Hippocampal formation (tissue), 2 donors: ENCODE measurements around the gene DENND1B.
"Not testable (repeated sequence)": the region's sequence is repeated elsewhere in the genome, so short reads cannot be mapped to it uniquely, and the experiment has no call there.

Experiments used
- DNase-seq, 2 donors: peaks; one replicate each; lab custom pipeline; 2025; lab: John Stamatoyannopoulos, UW

Gene DENND1B

DNA sequence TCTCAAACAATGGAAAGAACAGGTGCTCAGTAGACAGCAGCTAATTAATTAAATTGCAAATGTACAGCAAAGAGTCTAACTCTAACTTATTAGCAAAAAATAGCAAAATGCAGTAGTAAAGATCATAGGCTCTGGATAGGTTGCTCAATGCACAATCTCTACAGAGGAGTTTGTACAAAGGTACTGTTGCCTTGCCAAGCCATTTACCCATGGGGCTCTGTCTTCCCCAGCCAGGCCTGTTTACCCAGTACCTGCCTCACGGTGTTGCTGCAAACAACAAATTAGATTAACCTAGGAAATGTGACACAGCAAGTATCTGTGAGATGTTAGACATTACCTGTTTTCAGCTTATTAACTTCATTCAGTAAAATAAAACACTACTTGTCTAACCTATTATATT, 222.0 kb downstream of the DENND1B start:
- no peak for DNase-seq

GRCh38 chr1:197546989-197547388, 228.3 kb downstream of the DENND1B start:
- no peak for DNase-seq

- DNase-seq = no peak
Measured at GRCh38 chr1:197544553-197544952, 230.7 kb downstream of the DENND1B start.

DNA sequence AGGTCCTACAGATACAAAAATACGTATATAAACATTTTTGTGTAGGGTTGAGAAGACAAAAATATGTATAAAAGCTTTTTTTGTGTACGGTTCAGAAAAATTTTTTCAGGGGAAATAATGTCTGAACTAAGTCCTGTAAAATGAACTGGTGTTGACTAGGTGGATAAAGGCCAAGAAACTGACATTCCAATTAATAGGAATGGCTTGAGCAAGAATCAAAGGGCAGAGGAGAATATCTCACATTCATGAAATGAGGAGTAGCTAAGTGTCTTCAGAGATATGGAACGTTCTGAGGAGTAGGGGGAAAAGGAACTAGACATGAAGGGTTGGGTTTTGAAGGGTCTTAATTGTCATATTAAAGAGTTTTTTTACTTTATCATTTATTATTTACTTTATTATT, 231.2 kb downstream of the DENND1B start:
- DNase-seq = no peak

- no peak for DNase-seq
Measured at GRCh38 chr1:197541411-197541810, 233.9 kb downstream of the DENND1B start.

DNA sequence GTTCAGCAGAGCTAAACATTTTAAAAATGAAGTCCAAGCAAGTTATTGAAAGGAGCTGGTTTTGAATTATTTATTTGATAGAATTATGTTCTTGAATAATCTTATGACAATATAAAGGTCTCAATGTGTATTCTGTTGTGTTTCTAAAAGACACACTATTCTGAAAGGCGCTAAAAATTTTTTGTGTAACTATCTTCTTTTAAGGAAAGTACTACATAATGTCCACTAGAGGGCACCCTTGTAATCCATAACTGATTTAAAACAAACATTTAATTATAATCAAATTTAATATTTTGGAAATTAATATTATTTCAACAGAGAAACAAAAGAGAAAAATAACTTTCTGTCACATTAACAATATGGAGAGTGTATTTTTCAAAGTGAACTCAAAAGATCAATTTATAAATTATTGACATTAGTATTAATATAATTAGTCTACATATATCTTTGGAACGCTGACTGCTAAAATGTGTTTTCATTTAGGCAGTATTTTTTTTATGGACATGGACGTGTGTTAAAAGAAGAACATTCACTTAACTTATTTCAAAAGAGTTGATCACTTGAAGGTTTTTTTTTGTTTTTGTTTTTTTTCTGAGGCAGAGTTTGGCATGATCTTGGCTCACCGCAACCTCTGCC, 248.4 kb downstream of the DENND1B start:
- peak in 1 of 2 donors; percentile 52 for DNase-seq

GRCh38 chr1:197521118-197521739, 254.1 kb downstream of the DENND1B start:
- no peak for DNase-seq

- DNase-seq = no peak
Measured at GRCh38 chr1:197519741-197520334, 255.4 kb downstream of the DENND1B start.

- DNase-seq = no peak
Measured at GRCh38 chr1:197515421-197515820, 259.9 kb downstream of the DENND1B start.

DNA sequence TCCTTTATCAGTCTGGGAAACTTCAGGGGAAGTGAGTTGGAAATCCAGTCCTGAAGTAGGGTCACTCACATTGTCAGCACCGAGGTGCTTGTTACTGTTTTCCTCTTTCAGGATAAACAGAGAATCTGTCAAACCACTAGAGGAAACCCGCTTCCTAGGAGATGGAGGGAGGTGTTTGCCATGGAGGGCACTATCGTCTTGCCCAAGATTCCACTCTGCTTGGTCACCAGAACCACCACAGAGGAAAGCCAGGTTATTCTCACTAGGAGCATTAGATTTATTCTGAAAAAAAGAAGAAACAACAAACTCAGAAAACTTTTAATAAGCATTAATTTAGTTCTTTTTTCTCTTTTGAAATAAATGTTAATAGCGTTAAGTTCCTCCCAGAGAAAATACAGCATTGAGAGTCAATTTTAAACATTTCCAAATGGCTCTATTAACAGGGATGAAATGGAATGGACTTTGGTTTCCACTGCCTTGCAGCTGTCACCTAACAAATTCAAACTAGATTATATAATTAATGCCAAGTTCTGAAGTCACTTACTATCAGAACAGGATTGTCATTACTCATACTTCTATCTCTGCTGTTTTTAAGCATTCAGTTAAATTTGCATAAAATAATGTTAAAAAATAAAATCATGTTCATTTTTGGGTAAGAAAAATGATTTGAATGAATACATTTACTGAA, 264.4 kb downstream of the DENND1B start:
- DNase-seq = no peak

DNA sequence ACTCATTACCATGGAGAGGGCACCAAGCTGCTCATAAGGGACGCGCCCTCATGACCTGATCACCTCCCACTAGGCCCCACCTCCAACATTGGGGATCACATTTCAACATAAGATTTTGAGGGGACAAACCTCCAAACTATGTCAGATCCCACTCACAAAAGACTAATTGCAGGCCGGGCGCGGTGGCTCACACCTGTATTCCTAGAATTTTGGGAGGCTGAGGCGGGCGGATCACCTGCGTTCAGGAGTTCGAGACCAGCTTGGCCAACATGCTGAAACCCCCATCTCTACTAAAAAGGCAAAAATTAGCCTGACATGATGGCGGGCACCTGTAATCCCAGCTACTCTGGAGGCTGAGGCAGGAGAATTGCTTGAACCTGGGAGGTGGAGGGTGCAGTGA, 278.6 kb downstream of the DENND1B start:
- no peak for DNase-seq

- DNase-seq = not testable (repeated sequence)
Measured at GRCh38 chr1:197491505-197491904, 283.8 kb downstream of the DENND1B start.

- DNase-seq = no peak
Measured at GRCh38 chr1:197486946-197487345, 288.3 kb downstream of the DENND1B start.

DNA sequence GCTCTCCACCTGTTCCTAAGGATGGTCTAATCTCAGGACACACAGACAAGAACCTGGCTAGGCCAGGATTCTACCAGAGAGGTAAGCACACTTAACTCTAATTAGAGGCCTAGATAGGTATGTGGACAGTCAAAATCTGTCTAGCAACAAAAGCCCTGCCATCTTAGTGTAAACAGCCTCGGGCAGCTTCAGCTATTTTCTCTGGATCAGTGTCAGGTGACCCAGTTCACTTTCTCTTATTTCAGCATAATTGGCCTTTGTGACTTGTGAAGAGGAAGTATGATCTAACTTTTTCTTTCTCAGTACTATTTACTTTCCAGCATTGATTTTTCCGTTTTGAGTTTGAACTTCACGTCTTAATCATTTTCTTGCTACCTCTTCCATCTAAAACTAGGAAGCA, 289.5 kb downstream of the DENND1B start:
- no peak for DNase-seq

GRCh38 chr1:197481101-197481500, 294.2 kb downstream of the DENND1B start:
- DNase-seq = no peak

- no peak for DNase-seq
Measured at GRCh38 chr1:197480446-197480845, 294.8 kb downstream of the DENND1B start.

DNA sequence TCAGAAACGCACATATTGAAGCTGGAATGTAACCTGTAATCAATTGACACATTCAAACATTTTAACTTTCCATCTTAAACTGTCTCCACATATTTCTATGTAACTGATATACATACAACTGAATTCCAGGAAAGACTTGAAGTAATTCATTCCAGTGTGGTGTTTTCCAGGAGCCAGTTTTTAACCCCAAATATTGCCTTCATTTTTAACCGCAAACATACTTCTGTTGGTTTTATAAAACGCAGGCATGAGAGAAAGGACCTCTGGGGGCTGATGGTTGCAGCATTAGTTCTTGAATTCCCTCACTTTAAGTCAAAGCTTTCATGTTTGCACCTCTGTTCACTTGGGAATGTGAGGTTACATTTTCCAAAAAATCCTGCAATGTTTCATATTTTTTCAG, 303.1 kb downstream of the DENND1B start:
- DNase-seq = no peak

DNA sequence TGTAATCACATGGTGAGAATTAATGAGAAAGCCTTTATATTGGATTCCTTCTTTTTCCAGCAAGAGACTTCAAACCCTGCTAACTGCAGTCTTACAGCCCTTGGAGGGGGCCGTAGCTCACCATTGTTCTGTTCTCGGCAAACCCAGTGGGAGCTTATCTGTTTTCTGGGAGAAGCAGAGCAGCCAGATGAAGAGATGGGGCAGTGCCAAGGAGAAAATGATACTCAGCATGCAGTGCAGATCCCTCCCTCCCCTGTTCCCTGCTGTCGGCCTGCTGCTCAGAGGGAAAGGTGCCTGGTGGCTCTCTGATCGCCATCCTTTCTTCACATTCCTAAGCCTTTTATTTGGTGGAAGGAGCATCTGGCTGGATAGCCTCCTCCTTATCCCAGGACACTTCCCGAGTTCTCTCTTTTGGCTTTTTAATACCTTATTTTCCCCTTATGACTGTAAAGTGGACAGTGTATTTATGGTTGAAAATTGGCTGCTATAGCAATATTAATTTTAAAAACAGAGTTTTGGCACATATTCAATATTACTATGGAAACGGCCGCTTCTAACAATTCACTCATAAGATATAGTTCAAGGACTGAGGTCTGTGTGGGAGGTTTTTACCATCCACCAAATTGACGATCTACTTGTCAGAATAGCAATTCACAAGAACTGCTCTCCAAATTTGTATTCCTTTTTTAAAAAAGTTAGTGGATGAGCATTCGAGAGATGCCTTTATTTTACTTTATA, 303.9 kb downstream of the DENND1B start:
- peak; percentile 17 to 42 for DNase-seq

DNA sequence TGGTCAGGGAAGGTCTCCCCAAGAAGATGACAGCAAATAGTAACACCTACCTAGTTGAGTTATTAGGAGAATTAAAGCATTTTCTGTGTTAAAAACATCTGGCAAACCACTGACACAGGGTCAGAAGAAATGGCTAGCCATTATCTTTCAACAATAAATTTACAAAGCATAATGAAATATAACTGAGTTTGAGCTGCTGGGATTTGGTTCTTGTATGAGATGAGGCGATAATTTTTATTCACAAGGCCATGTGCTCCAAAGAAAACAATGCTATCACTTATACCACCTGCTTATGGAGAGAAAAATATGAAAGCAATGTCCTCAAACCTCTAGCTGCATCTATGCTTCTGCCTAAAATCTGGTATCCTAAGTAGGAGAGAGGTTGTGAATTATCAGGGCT, 304.9 kb downstream of the DENND1B start:
- DNase-seq = no peak

- no peak for DNase-seq
Measured at GRCh38 chr1:197469620-197470210, 305.6 kb downstream of the DENND1B start.

DNA sequence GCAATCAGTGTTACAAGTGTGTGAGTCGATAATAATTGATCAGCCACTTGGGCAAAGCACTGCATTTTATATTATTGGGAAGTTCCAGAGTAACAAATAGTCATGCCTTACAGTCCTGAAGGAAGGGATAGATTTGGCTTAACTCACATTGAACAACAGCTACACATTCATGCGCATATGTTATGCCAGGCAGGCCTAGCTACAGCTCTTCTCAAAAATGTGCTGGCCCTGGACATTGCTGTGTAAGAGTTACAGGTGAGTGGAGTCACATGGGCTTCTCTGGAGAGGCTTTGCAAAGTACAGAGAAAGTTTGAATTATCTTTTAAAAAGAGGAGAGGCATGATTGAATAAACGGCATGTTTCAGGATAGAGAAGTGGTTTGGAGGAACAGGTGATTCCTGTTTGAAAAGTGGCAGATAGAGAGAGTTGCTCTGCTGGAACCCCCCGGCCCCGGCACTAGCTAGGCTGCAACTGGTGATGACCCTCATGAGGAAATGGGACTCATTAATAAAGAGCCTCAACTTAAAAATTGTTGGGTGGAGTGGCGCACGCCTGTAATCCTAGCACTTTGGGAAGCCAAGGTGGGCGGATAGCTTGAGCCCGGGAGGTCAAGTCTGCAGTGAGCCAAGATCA, 306.6 kb downstream of the DENND1B start:
- DNase-seq = no peak
